Esophagus (tissue), 2 donors: ENCODE data around the gene SSR1. TPM values are rescaled to one million over a fixed set of nuclear protein-coding genes. Genes with fewer than 3 reads are reported as not detected.

ENCODE experiments used
- H3K27ac ChIP-seq, 2 donors: one replicate each; pipeline ENCODE4 v1.5.1; 2013; ENCODE audit warnings: low read depth in 2 of 2, mild to moderate bottlenecking in 2 of 2, inconsistent platforms in 1 of 2, low read length in 1 of 2, moderate library complexity in 1 of 2
- H3K27me3 ChIP-seq, 2 donors: one replicate each; pipeline ENCODE4 v1.6.1; 2013; ENCODE audit warnings: low read length in 2 of 2, control low read depth in 1 of 2, mild to moderate bottlenecking in 1 of 2; ENCODE audit not compliant: insufficient read depth in 2 of 2, control insufficient read depth in 1 of 2
- H3K36me3 ChIP-seq, 2 donors: one replicate each; pipeline ENCODE4 v1.6.1; 2013; ENCODE audit warnings: low read length in 1 of 2; ENCODE audit not compliant: control insufficient read depth in 2 of 2, insufficient read depth in 2 of 2
- H3K4me1 ChIP-seq, 2 donors: one replicate each; pipeline ENCODE4 v1.6.1; 2013; ENCODE audit warnings: low read length in 1 of 2; ENCODE audit not compliant: control insufficient read depth in 2 of 2, insufficient read depth in 2 of 2
- H3K4me3 ChIP-seq, 2 donors: one replicate each; pipeline ENCODE4 v1.5.1; 2013; ENCODE audit warnings: low read length in 2 of 2, mild to moderate bottlenecking in 2 of 2, low read depth in 1 of 2, moderate library complexity in 1 of 2
- H3K9me3 ChIP-seq, 2 donors: one replicate each; pipeline ENCODE4 v1.6.1; 2013; ENCODE audit warnings: mild to moderate bottlenecking in 2 of 2, low read depth in 1 of 2, low read length in 1 of 2, moderate library complexity in 1 of 2; ENCODE audit not compliant: control insufficient read depth in 2 of 2, insufficient read depth in 1 of 2
- WGBS, 2 donors: extraction: QIAGEN DNeasy Blood & Tissue Kit; methylation state at CpG; one replicate each; pipeline ENCODE4 v1.1.7; 2013; 5-methylcytosine and 5-hydroxymethylcytosine counted together
- polyA plus RNA-seq, 2 donors: library from polyadenylated mRNA; stranded (reverse); fragments of 200-250 nt; gene quantifications; one replicate each; pipeline ENCODE4 v1.2.3, GENCODE V29; 2013
- donor health status: healthy with polysubstance abuse.
- donor health status: Bipolar disorder and iron deficiency.

Gene SSR1
- polyA plus RNA-seq, 2 donors: 14.4 to 47.4 TPM

GRCh38 chr6:7237653-7238188 is 75.3 kb downstream of the SSR1 start:
- no peak overlapping the region for H3K4me3 ChIP-seq
- peak overlapping the region; percentile 70 to 77 for H3K27ac ChIP-seq
- no peaks in the 10 kb centered on the region for H3K9me3 ChIP-seq
- H3K27me3 ChIP-seq: no peaks in the 10 kb centered on the region
- peaks cover 0 to 23% of the 10 kb centered on the region in 2 donors for H3K36me3 ChIP-seq
- 72 to 75% methylated on average over 8 of the region's 8 CpGs for WGBS, 2 donors
- H3K4me1 ChIP-seq: peaks cover 0 to 9% of the 10 kb centered on the region in 2 donors

- Histone ChIP-seq H3K4me1 (peaks cover 0 to 9% of the 10 kb centered on the region in 2 donors), H3K27ac (peak overlapping the region; percentile 77 to 97), H3K9me3 (no peaks in the 10 kb centered on the region), H3K4me3 (no peak overlapping the region), H3K27me3 (no peaks in the 10 kb centered on the region), H3K36me3 (peaks cover 5 to 27% of the 10 kb centered on the region in 2 donors)
- whole genome bisulfite sequencing, 2 donors: 52% methylated on average over 8 of the region's 8 CpGs
Measured at GRCh38 chr6:7236306-7237209, 76.4 kb downstream of the SSR1 start.

GRCh38 chr6:7235712-7236305 is 77.2 kb downstream of the SSR1 start:
- Histone ChIP-seq H3K36me3 (peaks cover 6 to 30% of the 10 kb centered on the region in 2 donors), H3K4me1 (peaks cover 0 to 7% of the 10 kb centered on the region in 2 donors), H3K27me3 (no peaks in the 10 kb centered on the region), H3K27ac (peak overlapping the region; percentile 77 to 97), H3K4me3 (no peak overlapping the region), H3K9me3 (no peaks in the 10 kb centered on the region)
- 31 to 45% methylated on average over 9 of the region's 9 CpGs for WGBS, 2 donors

GRCh38 chr6:7234547-7234946 is 78.5 kb downstream of the SSR1 start:
- no peaks in the 10 kb centered on the region for H3K27me3 ChIP-seq
- H3K4me1 ChIP-seq: peaks cover 0 to 7% of the 10 kb centered on the region in 2 donors
- H3K4me3 ChIP-seq: no peak overlapping the region
- peaks cover 6 to 37% of the 10 kb centered on the region in 2 donors for H3K36me3 ChIP-seq
- H3K27ac ChIP-seq: no peak overlapping the region
- WGBS, 2 donors: 89 to 93% methylated on average over 3 of the region's 3 CpGs
- no peaks in the 10 kb centered on the region for H3K9me3 ChIP-seq

- Histone ChIP-seq H3K27me3 (no peaks in the 10 kb centered on the region), H3K27ac (no peak overlapping the region), H3K4me3 (no peak overlapping the region), H3K4me1 (peaks cover 0 to 4% of the 10 kb centered on the region in 2 donors), H3K36me3 (peaks cover 8 to 43% of the 10 kb centered on the region in 2 donors), H3K9me3 (no peaks in the 10 kb centered on the region)
- WGBS, 2 donors: 80 to 87% methylated on average over 2 of the region's 2 CpGs
Measured at GRCh38 chr6:7232351-7232750, 80.6 kb downstream of the SSR1 start.

GRCh38 chr6:7230956-7231713 is 81.9 kb downstream of the SSR1 start:
- H3K27ac ChIP-seq: no peak overlapping the region
- H3K9me3 ChIP-seq: no peaks in the 10 kb centered on the region
- peaks cover 8 to 51% of the 10 kb centered on the region in 2 donors for H3K36me3 ChIP-seq
- H3K27me3 ChIP-seq: no peaks in the 10 kb centered on the region
- peaks cover 0 to 4% of the 10 kb centered on the region in 2 donors for H3K4me1 ChIP-seq
- WGBS, 2 donors: 96% methylated on average over 36 to 37 of the region's 37 CpGs
- no peak overlapping the region for H3K4me3 ChIP-seq

- Histone ChIP-seq H3K4me3 (no peak overlapping the region), H3K36me3 (peaks cover 8 to 53% of the 10 kb centered on the region in 2 donors), H3K9me3 (no peaks in the 10 kb centered on the region), H3K4me1 (peaks cover 0 to 2% of the 10 kb centered on the region in 2 donors), H3K27me3 (no peaks in the 10 kb centered on the region), H3K27ac (no peak overlapping the region)
- WGBS, 2 donors: 97 to 99% methylated on average over 39 of the region's 39 CpGs
Measured at GRCh38 chr6:7230327-7230691, 82.7 kb downstream of the SSR1 start.

- Histone ChIP-seq H3K36me3 (peaks cover 8 to 57% of the 10 kb centered on the region in 2 donors), H3K9me3 (no peaks in the 10 kb centered on the region), H3K27me3 (no peaks in the 10 kb centered on the region), H3K27ac (no peak overlapping the region), H3K4me1 (peaks cover 0 to under 1% of the 10 kb centered on the region in 2 donors), H3K4me3 (no peak overlapping the region)
- 93 to 94% methylated on average over 60 to 62 of the region's 62 CpGs for whole genome bisulfite sequencing, 2 donors
Measured at GRCh38 chr6:7229376-7230326, 83.3 kb downstream of the SSR1 start.
